H1 (cell line): ENCODE results near the gene FAM120A. TPM values are rescaled to one million over a fixed set of nuclear protein-coding genes. Genes with fewer than 3 reads are reported as not detected.
A peak's percentile ranks its signal among the peaks of the same experiment; 100 is the strongest.

Experiments
- CTCF ChIA-PET: fragments of 300-600 bp; sonication (Branson Sonifier 250); formaldehyde crosslinking; loops from one replicate; lab custom pipeline; 2021; ENCODE audit not compliant: partially characterized antibody; lab: Charles Lee
- POLR2A ChIA-PET: fragments of 300-600 bp; sonication (Branson Sonifier 250); formaldehyde crosslinking; loops from one replicate; lab custom pipeline; 2021; ENCODE audit warnings: inconsistent platforms; ENCODE audit not compliant: partially characterized antibody; lab: Charles Lee
- DNase-seq, 2 experiments: peaks; one replicate each; pipeline versions ENCODE4 v3.0.0 to v3.0.0-alpha.2; 2010 to 2022; ENCODE audit warnings: low spot score in 2 of 2, low read depth in 1 of 2, mixed read lengths in 1 of 2
- FAIRE-seq: peaks from 2 replicates; lab custom pipeline; 2011; peaks lifted over from hg19 to GRCh38; lab: Jason Lieb, UNC
- H2AFZ ChIP-seq: 2 replicates; pipeline ENCODE4 v1.8.1; 2012; ENCODE audit warnings: low read length, inconsistent platforms
- H2AK5ac ChIP-seq: 2 replicates; pipeline ENCODE4 v1.6.1; 2013; ENCODE audit warnings: low read depth, low read length
- H2BK120ac ChIP-seq: replicated peaks from 2 replicates; pipeline ENCODE3; 2013; ENCODE audit warnings: low read depth, low read length, inconsistent platforms
- H2BK12ac ChIP-seq: 2 replicates; pipeline ENCODE4 v1.6.1; 2013; ENCODE audit warnings: low read depth, low read length
- H2BK15ac ChIP-seq: 2 replicates; pipeline ENCODE4 v1.6.1; 2013; ENCODE audit warnings: low read length
- H2BK20ac ChIP-seq: 2 replicates; pipeline ENCODE4 v1.6.1; 2013; ENCODE audit warnings: low read length
- H2BK5ac ChIP-seq: 2 replicates; pipeline ENCODE4 v1.6.1; 2013; ENCODE audit warnings: low read depth, low read length
- H3K14ac ChIP-seq: 2 replicates; pipeline ENCODE4 v1.6.1; 2013; ENCODE audit warnings: inconsistent platforms; ENCODE audit not compliant: insufficient read length
- H3K18ac ChIP-seq: 2 replicates; pipeline ENCODE4 v1.6.1; 2013; ENCODE audit warnings: low read length; ENCODE audit errors: extremely low read depth
- H3K23ac ChIP-seq: 2 replicates; pipeline ENCODE4 v1.6.1; 2013; ENCODE audit warnings: inconsistent platforms; ENCODE audit not compliant: insufficient read length
- H3K23me2 ChIP-seq: 2 replicates; pipeline ENCODE4 v1.6.1; 2013; ENCODE audit warnings: low read depth, low read length
- H3K27ac ChIP-seq: 2 replicates; pipeline ENCODE4 v1.6.1; 2011; ENCODE audit warnings: low read depth, low read length, inconsistent platforms
- H3K27me3 ChIP-seq, 4 experiments: replicated peaks in 1 of 4; 1 replicate in 1 of 4; 2 replicates in 3 of 4; pipeline versions ENCODE4 v1.6.1 to v1.8.1; 2011 to 2013; ENCODE audit warnings: low read length in 3 of 4, mild to moderate bottlenecking in 3 of 4, inconsistent platforms in 2 of 4, mixed read lengths in 2 of 4, moderate library complexity in 1 of 4; ENCODE audit not compliant: control insufficient read depth in 3 of 4, insufficient read depth in 3 of 4; ENCODE audit errors: extremely low read depth in 1 of 4
- H3K36me3 ChIP-seq, 4 experiments: 2 replicates each; pipeline versions ENCODE4 v1.6.1 to v1.8.1; 2011 to 2013; ENCODE audit warnings: mild to moderate bottlenecking in 4 of 4, low read length in 3 of 4, moderate library complexity in 2 of 4, control low read depth in 1 of 4, inconsistent platforms in 1 of 4; ENCODE audit not compliant: insufficient read depth in 4 of 4, control insufficient read depth in 2 of 4
- H3K4ac ChIP-seq: replicated peaks from 2 replicates; pipeline ENCODE3; 2013; ENCODE audit warnings: low read length, low read depth, mixed read lengths, inconsistent platforms; ENCODE audit not compliant: insufficient read length
- H3K4me1 ChIP-seq, 4 experiments: replicated peaks in 1 of 4; 1 replicate in 1 of 4; 2 replicates in 3 of 4; pipeline versions ENCODE4 v1.6.1 to v1.8.1; 2011 to 2013; ENCODE audit warnings: low read length in 3 of 4, inconsistent platforms in 2 of 4, mixed read lengths in 1 of 4; ENCODE audit not compliant: insufficient read depth in 4 of 4, control insufficient read depth in 3 of 4
- H3K4me2 ChIP-seq, 2 experiments: 2 replicates each; pipeline versions ENCODE4 v1.6.1 to v1.8.1; 2011 to 2013; ENCODE audit warnings: low read depth in 2 of 2, low read length in 2 of 2, control low read depth in 1 of 2, inconsistent platforms in 1 of 2, mild to moderate bottlenecking in 1 of 2; ENCODE audit not compliant: insufficient read depth in 1 of 2
- H3K4me3 ChIP-seq, 4 experiments: fragments of 200-600, 300-600 bp in 1 of 4; sonication (generic), shearing (Covaris generic), sonication (Bioruptor Twin) in 1 of 4; 2 replicates each; pipeline versions ENCODE4 v1.5.1 to v1.8.1; 2011 to 2016; ENCODE audit warnings: low read length in 4 of 4, low read depth in 3 of 4, control low read depth in 2 of 4, inconsistent platforms in 2 of 4, mild to moderate bottlenecking in 2 of 4, mixed read lengths in 1 of 4, moderate library complexity in 1 of 4; ENCODE audit not compliant: insufficient read depth in 2 of 4; ENCODE audit errors: extremely low read depth in 1 of 4
- H3K56ac ChIP-seq: replicated peaks from 2 replicates; pipeline ENCODE3; 2013; ENCODE audit warnings: low read depth, mild to moderate bottlenecking, mixed read lengths, low read length, inconsistent platforms; ENCODE audit not compliant: insufficient read length
- H3K79me1 ChIP-seq: 2 replicates; pipeline ENCODE4 v1.6.1; 2013; ENCODE audit warnings: low read depth, low read length, control low read depth
- H3K79me2 ChIP-seq, 2 experiments: 2 replicates each; pipeline versions ENCODE4 v1.6.1 to v1.8.1; 2012 to 2013; ENCODE audit warnings: low read length in 2 of 2, mild to moderate bottlenecking in 2 of 2, inconsistent platforms in 1 of 2; ENCODE audit not compliant: insufficient read depth in 2 of 2, control insufficient read depth in 1 of 2
- H3K9ac ChIP-seq, 4 experiments: replicated peaks in 1 of 4; 1 replicate in 1 of 4; 2 replicates in 3 of 4; pipeline versions ENCODE4 v1.6.1 to v1.8.1; 2011 to 2013; ENCODE audit warnings: low read depth in 3 of 4, low read length in 3 of 4, control low read depth in 2 of 4, mild to moderate bottlenecking in 2 of 4, moderate library complexity in 2 of 4, inconsistent platforms in 1 of 4; ENCODE audit errors: extremely low read depth in 1 of 4
- H3K9me3 ChIP-seq, 2 experiments: 2 replicates each; pipeline versions ENCODE4 v1.6.1 to v1.8.1; 2012 to 2013; ENCODE audit warnings: mild to moderate bottlenecking in 2 of 2, moderate library complexity in 2 of 2, control low read depth in 1 of 2, inconsistent platforms in 1 of 2, low read depth in 1 of 2, low read length in 1 of 2, mixed read lengths in 1 of 2; ENCODE audit not compliant: insufficient read depth in 2 of 2
- H4K20me1 ChIP-seq, 2 experiments: replicated peaks in 1 of 2; 2 replicates each; pipeline versions ENCODE3 to v1.8.1; 2011 to 2013; ENCODE audit warnings: inconsistent platforms in 2 of 2, low read length in 2 of 2, mild to moderate bottlenecking in 1 of 2; ENCODE audit not compliant: insufficient read depth in 2 of 2, control insufficient read depth in 1 of 2
- H4K5ac ChIP-seq: 2 replicates; pipeline ENCODE4 v1.6.1; 2013; ENCODE audit warnings: low read length, low read depth, mixed read lengths, inconsistent platforms; ENCODE audit not compliant: insufficient read length
- H4K8ac ChIP-seq: 2 replicates; pipeline ENCODE4 v1.8.0; 2013; ENCODE audit warnings: mild to moderate bottlenecking, moderate library complexity, low read length, inconsistent platforms; ENCODE audit not compliant: insufficient read depth; ENCODE audit errors: extremely low read depth
- H4K91ac ChIP-seq: replicated peaks from 2 replicates; pipeline ENCODE3; 2013; ENCODE audit warnings: low read length, mixed read lengths, inconsistent platforms; ENCODE audit not compliant: insufficient read length
- ATF2 ChIP-seq: IDR thresholded peaks from 2 replicates; pipeline ENCODE4 v1.6.1; 2012; ENCODE audit warnings: low read length, inconsistent platforms
- CREB1 ChIP-seq: IDR thresholded peaks from 2 replicates; pipeline ENCODE4 v1.6.1; 2012; ENCODE audit warnings: inconsistent platforms
- KDM1A ChIP-seq: fragments of 200-600, 300-600 bp; sonication (generic); IDR thresholded peaks from 2 replicates; pipeline ENCODE4 v1.7.1; 2016; ENCODE audit warnings: mild to moderate bottlenecking, low read length, borderline replicate concordance
- MAX ChIP-seq: IDR thresholded peaks from 2 replicates; pipeline ENCODE4 v1.6.1; 2012; ENCODE audit warnings: inconsistent platforms
- NANOG ChIP-seq: IDR thresholded peaks from 2 replicates; pipeline ENCODE4 v1.6.1; 2011; ENCODE audit warnings: low read length, low read depth, mild to moderate bottlenecking, inconsistent platforms; ENCODE audit not compliant: insufficient read depth, poor library complexity, severe bottlenecking
- POU5F1 ChIP-seq: IDR thresholded peaks from 2 replicates; pipeline ENCODE4 v1.6.1; 2011; ENCODE audit warnings: low read depth, mild to moderate bottlenecking, low read length, moderate library complexity
- RAD21 ChIP-seq, 2 experiments: IDR thresholded peaks in 1 of 2; conservative IDR thresholded peaks in 1 of 2; 2 replicates each; pipeline ENCODE4 v1.6.1; 2011; ENCODE audit warnings: low read depth in 2 of 2, low read length in 2 of 2, improper control_type of control experiment in 1 of 2, inconsistent platforms in 1 of 2, mild to moderate bottlenecking in 1 of 2, moderate library complexity in 1 of 2
- SIRT6 ChIP-seq: IDR thresholded peaks from one replicate; pipeline ENCODE4 v1.7.1; 2012; ENCODE audit warnings: low read length, inconsistent platforms
- ZNF274 ChIP-seq: IDR thresholded peaks from 2 replicates; pipeline ENCODE4 v1.7.0; 2012; ENCODE audit warnings: low read length, borderline replicate concordance; ENCODE audit errors: extremely low read depth
- WGBS, 2 experiments: shearing (Covaris generic) in 1 of 2; methylation state at CpG; one replicate each; pipeline versions ENCODE4 v1.1.6 to v1.1.7; 2013 to 2015; ENCODE audit warnings: low lambda C conversion rate in 2 of 2, mixed read lengths in 2 of 2, inconsistent platforms in 1 of 2, low coverage in 1 of 2, missing lambda C conversion rate in 1 of 2; ENCODE audit not compliant: insufficient replicate concordance in 2 of 2, insufficient coverage in 1 of 2, insufficient read length in 1 of 2; ENCODE audit errors: extremely low coverage in 1 of 2, missing lambda C conversion rate in 1 of 2; 5-methylcytosine and 5-hydroxymethylcytosine counted together
- polyA plus RNA-seq, 7 experiments: library from polyadenylated mRNA; depleted of rRNA in 3 of 7; stranded (reverse) in 5 of 7; unstranded in 2 of 7; fragments of >200 nt in 5 of 7; fragments of 200-250 nt in 2 of 7; gene quantifications; 1 replicate in 5 of 7; 2 replicates in 1 of 7; 4 replicates in 1 of 7; pipeline versions ENCODE4 v1.2.1 to v1.2.3, GENCODE V29; 2011 to 2013; ENCODE audit warnings: missing spikeins in 2 of 7, mixed read lengths in 2 of 7
- total RNA-seq: library from RNA; stranded (reverse); fragmentation: NEBNext Ultra II Directional; extraction: Animal tissue kit (Norgen Biotek cat#: 25700); gene quantifications from 2 replicates; pipeline ENCODE4 v1.2.1, GENCODE V29; 2021

FAM120A gene
- total and polyA plus RNA-seq, 2 of the 8 experiments (the other 6 are each of a cell fraction or from before 2014, with no cell fraction given) = 24.9 to 54.7 TPM

GRCh38 chr9:93422977-93423616 lies 28.4 kb upstream of the FAM120A start:
- H3K23me2 ChIP-seq = no peaks in the 10 kb centered on the region
- TF ChIP-seq RAD21 (IDR thresholded peaks at IDR 0.05 in 1 of 2, conservative IDR thresholded peaks at IDR 0.05 in 1 of 2; ENCODE audit: low read depth in 2 of 2, low read length in 2 of 2) (no peak), ATF2 (no peak), MAX (no peak), KDM1A (no peak), NANOG (no peak), CREB1 (no peak), ZNF274 (no peak), POU5F1 (no peak), SIRT6 (no peak)

More at GRCh38 chr9:93422977-93423616, 28.4 kb upstream of the FAM120A start:
- Histone ChIP-seq H3K4me2 (no peak overlapping the region), H2AK5ac (no peak overlapping the region), H4K5ac (no peak overlapping the region), H2AFZ (no peak overlapping the region), H3K9ac (no peak overlapping the region), H3K4me1 (no peaks in the 10 kb centered on the region), H3K27ac (no peak overlapping the region), H3K4ac (peak overlapping the region; percentile 5), H3K79me2 (no peaks in the 10 kb centered on the region), H3K14ac (no peak overlapping the region), H2BK15ac (no peak overlapping the region), H3K23ac (no peak overlapping the region), H2BK20ac (no peak overlapping the region), H3K27me3 (no peaks in the 10 kb centered on the region), H4K91ac (no peak overlapping the region), H3K79me1 (no peaks in the 10 kb centered on the region), H3K56ac (no peak overlapping the region), H3K18ac (no peak overlapping the region), H4K8ac (no peak overlapping the region), H4K20me1 (no peaks in the 10 kb centered on the region), H2BK120ac (no peak overlapping the region), H2BK12ac (no peak overlapping the region), H3K9me3 (no peaks in the 10 kb centered on the region), H2BK5ac (no peak overlapping the region), H3K36me3 (no peaks in the 10 kb centered on the region), H3K4me3 (no peak overlapping the region)
- no peak for DNase-seq
- WGBS, 2 experiments = 88% methylated on average over 10 of the region's 10 CpGs; no CpG with 5 or more reads in 1 of the 2 experiments
- FAIRE-seq = no peak
- ChIA-PET POLR2A (interaction anchor here (1.2 kb wide), 1 partner anchor 69 kb away, joined by 3 read pairs; no protein-coding TSS in a partner anchor), CTCF (interaction anchor here (1.0 to 1.3 kb wide), 3 partner anchors 39 to 118 kb away, joined by 3 read pairs; no protein-coding TSS in a partner anchor)
